Activated CD4-positive, alpha-beta T cell treated with anti-CD3 and anti-CD28 coated beads, Interleukin-2, Interleukin-4, amounts not matched to agents 100 ng/mL and 50 ng/mL, durations not matched to agents 16 hours and 8 hours (primary cell): ENCODE results near the gene PBLD.
"Not testable (repeated sequence)": the region's sequence is repeated elsewhere in the genome, so short reads cannot be mapped to it uniquely, and the experiment has no call there.

Experiments used
- DNase-seq: peaks from one replicate; pipeline ENCODE4 v3.0.0-alpha.2; 2020; ENCODE audit warnings: low spot score

PBLD gene

GRCh38 chr10:68278906-68279753 is 53.6 kb downstream of the PBLD start:
- DNase-seq, result not testable (repeated sequence)

DNA sequence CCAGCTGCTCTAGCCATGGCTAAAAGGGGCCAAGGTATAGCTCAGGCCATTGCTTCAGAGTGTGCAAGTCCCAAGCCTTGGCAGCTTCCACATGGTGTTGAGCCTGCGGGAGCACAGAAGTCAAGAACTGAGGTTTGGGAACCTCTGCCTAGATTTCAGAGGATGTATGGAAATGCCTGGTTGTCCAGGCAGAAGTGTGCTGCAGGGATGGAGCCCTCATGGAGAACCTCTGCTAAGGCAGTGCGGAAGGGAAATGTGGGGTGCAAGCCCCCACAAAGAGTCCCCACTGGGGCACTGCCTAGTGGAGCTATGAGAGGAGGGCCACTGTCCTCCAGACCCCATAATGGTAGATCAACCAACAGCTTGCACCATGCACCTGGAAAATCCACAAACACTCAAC is 54.9 kb downstream of the PBLD start:
- DNase-seq, result not testable (repeated sequence)

GRCh38 chr10:68276224-68276623 is 56.5 kb downstream of the PBLD start:
- DNase-seq, result no peak

DNA sequence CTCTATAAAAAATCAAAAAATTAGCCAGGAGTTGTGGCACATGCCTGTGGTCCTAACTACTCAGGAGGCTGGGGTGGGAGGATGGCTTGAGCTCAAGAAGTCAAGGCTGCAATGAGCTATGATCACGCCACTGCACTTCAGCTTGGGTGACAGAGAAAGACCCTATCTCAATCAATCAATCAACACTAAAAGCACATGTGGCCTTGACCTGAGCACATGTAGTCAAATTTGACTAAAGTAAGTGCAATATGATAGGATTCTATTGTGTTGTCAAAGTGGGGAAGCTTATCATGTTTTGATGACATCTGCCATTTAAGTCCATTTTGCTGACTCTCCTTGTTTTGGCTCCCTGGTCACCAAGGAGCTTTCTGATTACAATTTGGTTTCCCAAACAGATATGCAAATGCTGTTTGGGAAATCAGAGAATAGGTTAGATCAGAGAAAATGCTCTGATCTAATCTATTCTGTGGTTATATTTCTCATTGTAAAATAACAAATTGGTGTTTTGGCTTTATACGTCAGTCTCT is 57.1 kb downstream of the PBLD start:
- DNase-seq, result no peak

- DNase-seq, result no peak
Measured at GRCh38 chr10:68272833-68273232, 59.9 kb downstream of the PBLD start.

DNA sequence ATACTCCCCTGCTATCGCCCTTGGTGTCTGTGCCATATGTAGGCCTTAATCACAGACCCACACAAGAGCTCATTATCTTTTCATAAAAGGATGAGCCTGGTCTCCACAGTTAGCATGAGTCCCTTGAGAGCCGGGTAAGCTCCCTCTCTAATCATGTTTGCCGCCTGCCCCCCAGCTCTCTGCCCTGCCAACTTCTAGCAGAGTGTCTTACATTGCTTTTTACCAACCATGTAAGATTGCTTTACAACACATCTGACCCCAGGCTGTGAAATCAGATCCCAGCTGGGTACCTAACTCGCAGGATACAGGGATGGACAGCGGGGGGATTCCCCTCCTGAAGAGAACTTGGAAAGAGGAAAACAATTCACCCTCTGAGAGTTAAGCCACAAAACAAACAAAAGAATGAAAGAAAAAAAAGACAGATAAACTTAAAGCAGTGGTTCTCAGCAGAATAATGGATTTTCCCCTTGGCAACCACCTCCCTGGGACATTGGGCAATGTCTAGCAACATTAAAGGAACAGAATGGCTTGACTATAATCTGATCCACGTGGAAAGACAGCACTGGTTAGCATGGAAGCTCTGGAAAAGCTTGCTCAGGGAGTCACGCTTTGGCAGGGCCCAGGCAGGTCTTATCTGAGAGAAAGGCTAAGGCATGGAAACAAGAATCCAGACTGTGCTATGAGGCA is 61.4 kb downstream of the PBLD start:
- DNase-seq, result no peak

- no peak for DNase-seq
Measured at GRCh38 chr10:68269562-68270290, 63.0 kb downstream of the PBLD start.

DNA sequence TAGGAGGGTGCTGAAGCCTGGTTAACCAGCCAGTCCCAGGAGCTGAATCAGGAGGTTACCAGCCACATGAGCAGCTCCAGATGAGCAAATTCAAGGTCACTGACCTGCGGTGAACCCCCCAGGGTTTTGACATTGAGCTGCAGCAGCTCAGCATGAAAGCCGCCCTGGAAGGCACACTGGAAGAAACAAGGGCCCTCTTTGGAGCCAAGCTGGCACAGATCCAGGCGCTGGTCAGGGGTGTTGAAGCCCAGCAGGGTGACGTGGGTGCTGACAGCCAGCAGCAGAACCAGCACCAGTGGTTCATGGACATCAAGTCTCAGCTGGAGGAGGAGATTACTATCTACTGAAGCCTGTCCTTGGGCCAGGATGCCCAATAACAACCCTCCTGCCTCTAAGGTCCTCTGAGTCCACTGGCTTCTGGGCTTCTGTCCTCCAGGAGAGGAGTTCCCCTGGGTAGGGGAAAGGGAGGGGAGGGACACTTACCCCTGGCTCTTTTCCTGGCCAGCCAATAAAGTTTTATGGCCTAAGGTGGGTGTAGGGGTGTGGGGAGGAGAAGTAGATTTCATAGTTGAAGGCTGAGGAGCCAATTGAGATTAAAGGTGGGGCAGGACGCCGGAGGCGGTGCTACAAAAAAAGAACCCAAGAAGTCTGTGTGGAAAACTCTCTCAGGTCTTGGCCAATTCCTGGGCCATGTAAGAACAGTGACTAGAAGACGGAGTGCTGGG is 71.4 kb downstream of the PBLD start:
- no peak for DNase-seq

DNA sequence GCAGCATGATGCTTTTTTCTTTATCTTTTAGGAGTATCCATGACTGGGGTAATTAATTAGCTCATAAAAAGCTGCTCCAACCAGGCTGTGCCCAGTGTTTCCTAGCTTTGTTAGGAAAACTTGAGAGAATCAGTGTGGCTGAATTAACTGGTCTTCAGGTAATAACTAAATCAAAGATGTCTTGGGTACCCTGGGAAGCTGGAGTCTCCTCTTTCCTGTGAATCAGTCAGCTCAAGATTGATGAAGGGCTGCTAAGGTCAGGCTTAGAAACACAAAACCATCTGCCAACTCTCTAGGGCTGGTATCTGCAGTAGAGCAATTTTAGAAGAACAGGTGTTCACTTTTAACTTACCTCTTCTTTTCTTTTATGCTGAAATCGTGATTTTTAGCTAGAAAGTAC is 79.4 kb downstream of the PBLD start:
- no peak for DNase-seq

- no peak for DNase-seq
Measured at GRCh38 chr10:68251625-68252495, 80.9 kb downstream of the PBLD start.

DNA sequence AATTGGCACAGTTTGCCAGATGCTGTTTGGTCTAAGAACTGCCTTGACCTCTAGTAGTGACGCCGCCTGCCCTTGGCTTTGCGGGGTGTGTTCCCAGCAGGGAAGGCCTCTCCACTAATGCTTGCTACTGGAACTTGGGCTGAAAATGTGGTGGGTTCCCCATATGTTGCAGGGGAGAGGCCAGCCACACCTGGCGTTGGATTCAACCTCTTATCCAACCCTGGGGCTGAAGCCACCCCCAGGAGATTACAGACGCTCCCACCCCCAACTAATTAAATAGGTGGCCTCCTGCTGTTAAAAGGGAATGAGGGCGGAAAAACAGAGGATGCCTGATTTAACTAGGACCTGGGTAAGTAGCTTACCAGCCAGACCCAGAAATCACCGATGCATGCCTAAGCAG is 81.6 kb downstream of the PBLD start:
- no peak for DNase-seq

DNA sequence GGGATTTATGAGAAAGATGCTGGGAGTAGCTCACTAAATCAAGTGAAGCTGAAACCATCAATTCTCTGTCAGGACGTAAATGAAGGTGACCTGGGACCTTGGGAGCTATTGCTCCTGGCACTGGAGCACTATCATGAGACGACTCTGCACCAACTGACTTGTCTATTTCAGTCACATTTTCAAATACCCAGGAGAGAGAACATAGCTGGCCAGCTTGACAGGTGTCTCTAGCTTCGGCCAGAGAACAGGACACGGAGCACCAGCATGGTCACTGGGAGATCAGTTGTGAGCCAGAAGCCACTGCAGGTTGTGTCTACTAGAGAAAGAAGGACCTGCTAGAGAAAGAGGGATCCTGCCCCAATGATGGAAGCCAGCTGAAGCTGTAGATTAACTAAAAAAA is 83.4 kb downstream of the PBLD start:
- DNase-seq, result no peak

GRCh38 chr10:68247931-68248330 is 84.8 kb downstream of the PBLD start:
- no peak for DNase-seq

DNA sequence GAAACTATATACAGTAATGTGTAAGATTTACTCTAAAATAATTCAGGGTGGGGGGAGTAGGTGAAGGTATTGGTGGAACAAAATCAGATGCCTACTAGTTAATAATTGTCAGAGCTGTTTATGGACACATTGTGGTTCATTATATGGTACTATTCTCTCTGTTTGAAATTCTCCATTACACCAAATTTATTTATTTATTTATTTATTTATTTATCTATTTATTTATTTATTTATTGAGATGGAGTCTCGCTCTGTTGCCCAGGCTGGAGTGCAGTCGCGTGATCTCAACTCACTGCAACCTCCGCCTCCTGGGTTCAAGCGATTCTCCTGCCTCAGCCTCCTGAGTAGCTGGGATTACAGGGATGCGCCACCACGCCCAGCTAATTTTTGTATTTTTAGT is 86.3 kb downstream of the PBLD start:
- DNase-seq, result not testable (repeated sequence)

DNA sequence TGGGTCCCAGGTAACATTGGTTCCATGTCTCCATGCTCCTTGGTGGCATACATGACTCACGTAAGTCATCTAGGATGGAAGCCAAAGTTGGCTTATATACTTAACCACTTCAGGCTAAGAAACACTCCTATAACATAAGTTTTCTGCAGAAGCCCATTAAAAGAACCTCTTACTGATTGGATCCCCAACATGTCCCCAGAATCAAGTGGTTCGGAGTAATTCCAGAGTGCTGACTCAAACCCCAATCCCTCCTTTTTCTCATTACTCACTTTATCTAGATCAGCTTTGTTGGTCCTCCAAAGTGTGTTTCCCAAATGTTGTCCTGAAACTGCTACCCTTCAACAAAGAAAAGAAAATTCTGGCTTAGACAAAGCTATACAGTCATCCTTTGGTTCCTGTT is 90.7 kb downstream of the PBLD start:
- DNase-seq, result no peak

- no peak for DNase-seq
Measured at GRCh38 chr10:68239596-68240150, 93.1 kb downstream of the PBLD start.

- no peak for DNase-seq
Measured at GRCh38 chr10:68239069-68239468, 93.7 kb downstream of the PBLD start.

GRCh38 chr10:68238371-68238770 is 94.4 kb downstream of the PBLD start:
- DNase-seq, result no peak

GRCh38 chr10:68237173-68237572 is 95.6 kb downstream of the PBLD start:
- no peak for DNase-seq

DNA sequence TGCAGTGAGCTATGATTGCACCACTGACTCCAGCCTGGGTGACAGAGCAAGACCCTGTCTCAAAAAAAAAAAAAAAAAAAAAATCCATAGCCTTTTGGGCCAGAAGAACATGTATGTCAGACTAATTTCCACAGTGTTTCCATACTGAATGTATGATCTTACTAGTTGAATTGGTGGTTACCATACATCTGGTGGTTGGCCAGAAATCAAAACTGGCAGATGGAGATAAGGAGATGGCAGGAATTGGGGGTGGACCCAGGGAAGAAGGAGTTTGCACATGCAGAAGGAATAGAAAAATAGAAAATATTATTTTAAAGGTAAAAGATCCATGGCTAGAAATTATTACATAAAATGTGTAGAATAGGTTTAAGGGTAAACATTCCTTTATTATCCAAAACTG is 97.1 kb downstream of the PBLD start:
- no peak for DNase-seq

- DNase-seq, result no peak
Measured at GRCh38 chr10:68235111-68235510, 97.6 kb downstream of the PBLD start.
